ENCODE data around the gene PRKCE.
"Not testable (repeated sequence)": the region's sequence is repeated elsewhere in the genome, so short reads cannot be mapped to it uniquely, and the experiment has no call there.

Gene PRKCE

GRCh38 chr2:46181306-46181705, 529.8 kb downstream of the PRKCE start:
- DNase-seq = no peak

GRCh38 chr2:46181789-46182530, 530.5 kb downstream of the PRKCE start:
- DNase-seq = peak; percentile 31

DNA sequence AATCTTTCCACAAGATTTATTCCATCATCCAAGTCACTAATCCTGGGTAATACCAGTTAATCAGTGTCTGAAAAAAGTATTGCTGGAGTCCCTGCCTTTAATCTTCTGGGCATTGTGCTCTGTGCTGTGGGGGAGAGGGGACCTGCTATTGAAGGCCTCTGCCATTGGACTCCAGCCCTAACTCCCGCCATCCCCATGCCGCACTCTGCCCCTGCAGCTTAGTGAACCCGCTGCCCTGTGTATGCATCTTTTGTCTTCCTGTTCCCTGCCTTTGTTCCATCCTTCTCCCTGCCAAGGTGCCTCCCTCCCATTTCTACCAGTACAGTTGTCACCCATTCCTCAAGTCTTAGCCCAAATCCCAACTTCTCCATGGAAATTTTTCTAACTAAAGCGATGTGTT, 532.0 kb downstream of the PRKCE start:
- no peak for DNase-seq

DNA sequence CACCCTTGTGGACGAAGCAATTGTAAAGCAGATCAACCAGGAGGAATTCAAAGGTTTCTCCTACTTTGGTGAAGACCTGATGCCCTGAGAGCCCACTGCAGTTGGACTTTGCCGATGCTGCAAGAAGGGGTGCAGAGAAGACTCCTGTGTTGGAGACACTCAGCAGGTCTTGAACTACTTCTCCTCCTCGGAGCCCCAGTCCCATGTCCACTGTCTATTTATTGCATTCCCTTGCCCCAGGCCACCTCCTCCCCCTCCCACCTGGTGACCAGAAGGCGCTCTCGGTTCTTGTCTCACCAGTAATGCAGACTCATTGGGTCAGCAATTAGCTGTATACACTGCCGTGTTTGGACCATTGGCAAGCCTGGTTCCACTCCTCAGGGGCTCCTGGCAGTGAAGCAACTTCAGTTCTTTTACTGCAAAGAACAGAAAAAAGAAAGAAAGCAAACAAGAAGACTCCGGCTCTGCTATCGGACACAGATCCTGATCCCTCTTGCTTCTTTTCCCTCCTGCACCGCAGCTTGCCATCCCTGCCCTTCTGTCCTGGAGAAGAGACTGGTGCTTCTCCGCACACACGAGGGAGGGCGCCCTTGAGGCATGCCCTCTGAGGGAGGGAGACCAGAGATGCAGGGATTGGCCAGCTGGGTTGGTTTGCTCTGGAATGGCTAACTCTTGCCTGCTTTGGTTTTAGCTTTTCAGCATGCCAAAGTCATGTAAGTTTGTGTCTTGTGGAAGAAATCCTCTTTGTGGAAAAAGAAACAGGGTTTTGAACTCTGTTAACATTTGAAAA, 533.5 kb downstream of the PRKCE start:
- DNase-seq = no peak

DNA sequence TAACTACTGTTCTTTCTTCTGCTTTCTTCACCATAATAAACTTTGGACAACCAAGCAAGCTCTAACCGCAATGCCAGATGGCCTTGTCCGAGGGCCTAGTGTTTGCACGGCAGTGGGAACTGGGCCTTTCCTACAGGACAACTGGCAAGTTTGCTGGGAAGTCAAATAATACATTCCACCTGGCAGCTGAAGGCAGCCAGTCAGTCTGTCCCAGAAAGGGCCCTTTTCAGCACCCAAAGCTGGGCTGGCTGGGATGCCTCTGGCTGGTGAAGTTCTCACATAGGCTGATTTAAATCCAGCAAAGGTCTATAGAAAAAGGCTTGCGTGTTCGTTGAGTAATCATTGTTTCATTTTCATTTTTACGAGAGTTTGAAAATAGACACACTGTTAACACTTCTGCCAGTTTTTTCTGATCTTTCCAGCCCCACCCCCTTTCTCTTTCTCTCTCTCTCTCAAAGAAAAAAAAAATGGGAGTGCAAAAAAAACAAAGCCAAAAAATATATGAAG, 535.7 kb downstream of the PRKCE start:
- DNase-seq = no peak

GRCh38 chr2:46188041-46188716, 536.7 kb downstream of the PRKCE start:
- DNase-seq = no peak

DNA sequence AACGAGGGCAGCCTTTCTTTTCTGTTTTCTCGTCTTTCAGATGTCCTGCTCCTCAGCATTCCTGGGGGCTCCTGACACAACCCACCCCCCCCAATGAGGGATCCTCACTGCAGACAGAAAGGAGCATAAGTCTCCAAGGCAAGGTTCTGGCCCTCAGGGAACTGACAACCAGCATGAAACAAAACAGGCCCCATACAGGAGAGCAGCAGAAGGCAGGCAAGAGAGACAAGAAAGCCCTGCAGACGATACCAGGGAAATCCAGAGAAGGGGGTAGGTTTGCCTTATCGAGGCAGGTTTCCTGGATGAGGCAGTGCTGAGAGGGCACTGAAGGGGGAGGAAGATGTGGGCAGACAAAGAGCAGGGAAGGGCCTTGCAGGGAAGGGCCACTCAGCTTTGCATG, 541.9 kb downstream of the PRKCE start:
- no peak for DNase-seq

DNA sequence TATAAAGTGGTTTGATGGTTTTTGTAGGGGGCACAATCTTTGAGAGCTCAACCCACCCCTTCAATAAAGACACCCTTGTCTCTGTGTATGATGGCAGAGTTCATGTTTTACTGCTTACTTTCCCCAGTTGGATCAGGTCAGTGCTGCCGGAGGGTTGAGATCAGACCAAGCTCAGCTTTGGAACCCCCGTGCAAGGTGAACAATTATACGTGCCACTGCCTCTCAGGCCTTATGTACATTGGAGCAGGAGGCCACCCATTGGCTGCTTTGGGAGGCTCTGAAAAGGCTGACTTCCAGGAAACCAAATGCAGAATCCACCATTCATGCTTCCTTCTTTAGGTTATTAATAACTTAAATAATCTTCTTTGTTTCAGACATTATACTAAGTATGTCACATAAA, 542.4 kb downstream of the PRKCE start:
- DNase-seq = no peak

GRCh38 chr2:46194856-46195255, 543.4 kb downstream of the PRKCE start:
- DNase-seq = no peak

- DNase-seq = no peak
Observed at GRCh38 chr2:46195819-46196218, 544.3 kb downstream of the PRKCE start.

DNA sequence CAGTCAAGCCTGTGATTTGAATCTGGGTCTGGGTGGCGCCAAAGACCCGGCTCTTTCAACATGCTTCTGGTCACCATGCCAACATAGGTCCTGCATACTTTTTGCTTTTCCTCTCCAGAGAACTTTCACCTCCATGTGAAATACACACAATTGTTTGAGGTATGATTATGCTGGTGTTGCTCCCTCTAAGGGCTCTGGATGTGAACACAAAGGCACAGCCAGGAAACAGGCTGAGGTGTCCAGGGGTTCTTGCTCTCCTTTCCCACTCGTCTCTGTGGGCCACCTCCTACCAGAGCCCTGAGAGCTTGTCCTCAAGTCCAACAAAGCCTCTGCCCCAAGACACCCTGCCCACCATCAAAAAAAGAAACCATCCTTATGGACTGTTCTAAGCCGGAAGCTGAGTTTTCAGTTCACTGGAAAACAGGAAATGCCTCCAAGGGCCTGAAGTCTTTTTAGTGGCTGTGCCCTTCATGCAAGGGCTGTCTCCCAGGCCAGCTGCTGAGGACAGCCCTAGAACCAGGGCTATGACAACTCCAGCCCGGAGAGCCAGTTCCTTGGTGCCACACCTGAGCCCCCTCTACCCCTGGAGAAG, 545.5 kb downstream of the PRKCE start:
- DNase-seq = no peak

DNA sequence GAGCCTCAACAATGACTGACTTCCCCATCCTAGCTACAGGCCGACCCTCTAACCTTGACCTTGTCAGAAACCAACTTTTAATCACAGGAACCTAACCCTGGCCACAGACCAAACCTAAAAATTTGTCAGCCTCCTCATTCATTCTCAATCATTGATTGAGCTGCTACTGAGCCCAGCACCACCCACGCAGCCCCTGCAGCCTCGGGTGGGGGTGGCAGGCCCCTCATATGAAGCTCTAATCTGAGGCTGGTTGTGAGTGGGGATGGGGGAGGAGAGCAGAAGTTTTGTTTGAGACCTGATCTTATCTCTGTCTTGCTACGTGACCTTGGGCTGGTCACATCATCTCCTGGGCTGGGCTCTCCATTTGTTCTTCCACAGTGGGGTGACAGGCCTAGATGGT, 546.2 kb downstream of the PRKCE start:
- no peak for DNase-seq

GRCh38 chr2:46198164-46198883, 546.8 kb downstream of the PRKCE start:
- no peak for DNase-seq

GRCh38 chr2:46198966-46199365, 547.5 kb downstream of the PRKCE start:
- DNase-seq = no peak

GRCh38 chr2:46200100-46200690, 548.7 kb downstream of the PRKCE start:
- DNase-seq = no peak

DNA sequence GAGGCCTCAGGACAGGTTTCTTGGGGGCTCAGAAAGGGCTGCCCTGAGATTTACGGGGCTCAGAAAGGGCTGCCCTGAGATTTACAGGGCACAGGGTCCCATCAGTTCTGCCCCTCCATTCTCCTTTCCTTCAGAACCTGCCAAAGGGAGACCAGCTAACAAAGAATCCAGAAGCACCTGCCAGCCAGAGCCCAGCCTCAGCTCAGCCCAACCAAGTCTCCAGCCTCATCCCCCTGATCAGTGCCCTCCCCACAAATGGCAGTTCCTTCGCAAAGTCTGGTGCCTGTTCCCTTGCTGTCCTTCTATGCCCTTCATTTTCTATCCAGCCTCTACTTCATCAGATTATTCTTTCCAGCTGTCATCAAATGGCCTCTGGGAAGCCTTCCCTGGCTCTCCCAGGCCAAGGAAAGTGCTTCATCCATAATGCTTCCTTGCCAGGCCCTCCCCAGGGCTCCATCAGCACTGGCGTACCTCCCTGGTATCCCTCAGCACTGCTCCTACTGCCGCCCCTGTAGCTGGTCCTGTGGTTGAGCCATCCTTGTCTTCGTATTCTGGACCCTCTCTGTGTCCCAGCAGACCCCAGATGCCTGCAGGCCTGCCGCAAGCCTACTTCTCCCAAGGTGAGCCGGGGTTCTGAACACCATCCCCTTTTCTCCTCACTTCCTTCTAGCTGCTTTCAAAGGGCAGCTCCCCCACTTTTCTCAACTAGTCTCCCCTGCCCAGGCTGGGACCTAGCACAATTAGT, 549.6 kb downstream of the PRKCE start:
- DNase-seq = no peak

DNA sequence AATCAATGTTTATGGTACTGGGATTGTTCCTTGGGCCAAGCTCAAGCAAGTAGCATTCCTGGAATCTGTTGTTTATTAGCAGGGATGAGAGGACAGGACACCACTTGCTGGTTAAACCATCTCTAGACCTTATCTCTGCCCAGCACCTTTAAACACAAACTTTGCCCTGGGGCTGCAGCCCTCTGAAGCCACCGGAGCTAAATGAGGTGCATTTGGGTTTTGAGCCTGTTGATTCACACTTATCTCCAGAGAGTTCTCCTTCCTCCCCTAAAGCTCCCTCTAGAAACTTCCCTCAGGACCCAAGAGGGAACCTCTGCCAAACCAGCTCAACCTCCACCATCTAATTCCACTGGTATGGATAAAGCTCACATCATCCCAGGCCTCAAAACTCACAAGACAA, 551.0 kb downstream of the PRKCE start:
- DNase-seq = no peak

DNA sequence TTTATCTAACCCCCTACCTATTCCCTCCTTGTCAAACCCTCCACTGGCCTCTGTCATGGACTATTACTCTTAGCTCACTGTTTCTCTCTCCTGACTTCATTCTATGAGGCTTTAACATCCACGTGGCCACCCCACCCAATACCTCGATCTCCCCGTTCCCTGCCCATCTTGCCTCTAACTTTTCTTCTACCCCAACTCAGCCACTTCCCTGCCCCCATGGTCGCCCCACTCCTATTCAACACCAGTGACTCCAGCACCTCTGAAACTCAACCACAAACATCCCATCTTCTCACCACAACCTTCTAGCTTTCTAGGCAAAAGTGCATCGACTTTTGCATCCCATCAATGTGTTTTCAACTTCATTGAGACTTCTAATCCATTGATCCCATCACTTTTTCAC, 551.5 kb downstream of the PRKCE start:
- DNase-seq = no peak

GRCh38 chr2:46203636-46204035, 552.2 kb downstream of the PRKCE start:
- not testable (repeated sequence) for DNase-seq

DNA sequence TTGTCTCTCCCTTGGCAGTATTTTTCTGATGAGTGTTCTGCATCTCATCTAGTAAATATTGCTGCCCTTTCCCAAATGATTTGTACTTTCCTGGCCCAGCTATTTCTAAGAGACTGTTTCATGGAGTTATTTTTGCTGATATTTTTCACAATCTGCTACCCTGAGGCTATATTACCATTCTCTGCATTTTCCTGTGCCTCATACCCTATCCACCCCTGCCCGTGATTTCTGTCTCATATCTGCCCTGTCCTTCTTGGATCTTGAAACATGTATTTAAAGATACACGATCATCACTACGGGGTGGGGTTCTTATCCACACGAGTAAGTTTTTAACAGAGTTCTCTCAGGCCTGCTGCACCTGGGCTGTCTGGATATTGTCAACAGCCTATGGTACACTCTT, 556.1 kb downstream of the PRKCE start:
- DNase-seq = no peak

GRCh38 chr2:46208766-46209165, 557.3 kb downstream of the PRKCE start:
- no peak for DNase-seq
